Measurements from ENCODE around the gene SLC5A1.

DNA sequence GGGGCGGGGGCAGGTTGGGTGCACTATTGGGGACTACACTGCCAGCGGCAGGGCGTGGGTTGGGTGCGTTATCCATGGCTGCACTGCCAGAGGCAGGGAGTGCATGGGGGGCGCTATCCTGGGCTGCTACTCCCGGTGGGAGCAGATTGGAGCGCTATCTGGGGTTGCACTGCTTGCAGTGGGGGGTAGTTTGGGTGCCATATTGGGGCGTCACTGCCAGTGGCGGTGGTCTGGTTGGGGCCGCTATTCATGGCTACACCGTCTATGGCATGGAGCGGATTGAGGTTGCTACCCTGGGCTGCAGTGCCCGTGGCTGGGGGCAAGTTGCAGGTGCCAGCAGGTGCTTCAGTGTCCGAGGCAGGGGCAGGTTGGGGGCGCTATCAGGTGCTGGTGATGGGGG lies 79.8 kb downstream of the SLC5A1 start:
- TF ChIP-seq RAD21 (conservative IDR thresholded peaks at IDR 0.05 in 1 of 2, IDR thresholded peaks at IDR 0.05 in 1 of 2) = no peak
- no peak for TF ChIP-seq EP300 (IDR thresholded peaks at IDR 0.05)
- no peak for TF ChIP-seq POLR2A (IDR thresholded peaks at IDR 0.05; ENCODE audit: low read length)
- TF ChIP-seq, protein P1, sequence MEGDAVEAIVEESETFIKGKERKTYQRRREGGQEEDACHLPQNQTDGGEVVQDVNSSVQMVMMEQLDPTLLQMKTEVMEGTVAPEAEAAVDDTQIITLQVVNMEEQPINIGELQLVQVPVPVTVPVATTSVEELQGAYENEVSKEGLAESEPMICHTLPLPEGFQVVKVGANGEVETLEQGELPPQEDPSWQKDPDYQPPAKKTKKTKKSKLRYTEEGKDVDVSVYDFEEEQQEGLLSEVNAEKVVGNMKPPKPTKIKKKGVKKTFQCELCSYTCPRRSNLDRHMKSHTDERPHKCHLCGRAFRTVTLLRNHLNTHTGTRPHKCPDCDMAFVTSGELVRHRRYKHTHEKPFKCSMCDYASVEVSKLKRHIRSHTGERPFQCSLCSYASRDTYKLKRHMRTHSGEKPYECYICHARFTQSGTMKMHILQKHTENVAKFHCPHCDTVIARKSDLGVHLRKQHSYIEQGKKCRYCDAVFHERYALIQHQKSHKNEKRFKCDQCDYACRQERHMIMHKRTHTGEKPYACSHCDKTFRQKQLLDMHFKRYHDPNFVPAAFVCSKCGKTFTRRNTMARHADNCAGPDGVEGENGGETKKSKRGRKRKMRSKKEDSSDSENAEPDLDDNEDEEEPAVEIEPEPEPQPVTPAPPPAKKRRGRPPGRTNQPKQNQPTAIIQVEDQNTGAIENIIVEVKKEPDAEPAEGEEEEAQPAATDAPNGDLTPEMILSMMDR (IDR thresholded peaks at IDR 0.05) = no peak
- TF ChIP-seq BHLHE40 (IDR thresholded peaks at IDR 0.05; ENCODE audit: low read depth, low read length) = no peak
- TF ChIP-seq POLR2AphosphoS2 (conservative IDR thresholded peaks at IDR 0.05; ENCODE audit: low read length) = no peak
- TF ChIP-seq HDAC2 (IDR thresholded peaks at IDR 0.05) = no peak
- TF ChIP-seq RARB (CRISPR knock-in tag; IDR thresholded peaks at IDR 0.05) = no peak
- no peak for TF ChIP-seq HOXA7 (CRISPR knock-in tag; IDR thresholded peaks at IDR 0.05)

All from A549 (cell line).